Upper lobe of left lung (tissue), 6 donors: ENCODE measurements around the gene MAN2A1. TPM values are rescaled to one million over a fixed set of nuclear protein-coding genes. Genes with fewer than 3 reads are reported as not detected.

Experiments
- ATAC-seq, 2 donors: fragments of 200-7000 bp; cut with Tn5 transposase; one replicate each; pipeline ENCODE4 v1.9.1; 2022; ENCODE audit warnings: mild to moderate bottlenecking in 2 of 2, moderate library complexity in 2 of 2; ENCODE audit not compliant: low FRiP score in 2 of 2
- DNase-seq, 2 donors: peaks; one replicate each; pipeline ENCODE4 v3.0.0-alpha.2; 2019 to 2020
- H3K27ac ChIP-seq, 4 donors: fragments of 200-600 bp; sonication (generic); one replicate each; pipeline ENCODE4 v1.5.1; 2016 to 2019
- H3K27me3 ChIP-seq, 4 donors: fragments of 200-600 bp; sonication (generic); one replicate each; pipeline ENCODE4 v1.5.1; 2017 to 2019
- H3K36me3 ChIP-seq, 4 donors: fragments of 200-600 bp; sonication (generic); one replicate each; pipeline ENCODE4 v1.5.1; 2016 to 2019
- H3K4me1 ChIP-seq, 4 donors: fragments of 200-600 bp; sonication (generic); one replicate each; pipeline ENCODE4 v1.5.1; 2018 to 2019
- H3K4me3 ChIP-seq, 4 donors: fragments of 200-600 bp; sonication (generic); one replicate each; pipeline ENCODE4 v1.5.1; 2017 to 2019; ENCODE audit warnings: mild to moderate bottlenecking in 2 of 4, moderate library complexity in 1 of 4
- H3K9me3 ChIP-seq, 4 donors: fragments of 200-600 bp; sonication (generic); one replicate each; pipeline ENCODE4 v1.5.1; 2018 to 2019
- CTCF ChIP-seq, 6 experiments: fragments of 450-650 bp in 4 of 6; fragments of 200-600 bp in 2 of 6; sonication (generic) in 2 of 6; IDR thresholded peaks; one replicate each; pipeline ENCODE4 v1.5.1; 2016 to 2019; ENCODE audit warnings: antibody characterized with exemption in 6 of 6
- EP300 ChIP-seq, 4 donors: sonication (generic); formaldehyde crosslinking; IDR thresholded peaks; one replicate each; pipeline ENCODE4 v1.5.1; 2017; ENCODE audit warnings: antibody characterized with exemption in 4 of 4, control low read depth in 2 of 4
- POLR2A ChIP-seq, 4 donors: fragments of 450-650 bp; IDR thresholded peaks; one replicate each; pipeline ENCODE4 v1.5.1; 2016 to 2017; ENCODE audit warnings: antibody characterized with exemption in 4 of 4, mild to moderate bottlenecking in 2 of 4
- POLR2AphosphoS5 ChIP-seq, 2 donors: sonication (generic); formaldehyde crosslinking; IDR thresholded peaks; one replicate each; pipeline ENCODE4 v1.5.1; 2017; ENCODE audit warnings: antibody characterized with exemption in 2 of 2
- WGBS, 2 donors: methylation state at CpG; one replicate each; pipeline ENCODE4 v1.1.5; 2017 to 2018; 5-methylcytosine and 5-hydroxymethylcytosine counted together
- total RNA-seq, 6 donors: library from RNA; depleted of rRNA in 4 of 6; stranded (reverse); fragments of >200 nt in 4 of 6; gene quantifications; one replicate each; pipeline versions ENCODE4 v1.1.0 to v1.2.1, GENCODE V29; 2016 to 2021
- donor health status: DM: no; HTN: no; CAD: no; lungs with moderate emphysema.
- donor health status: DM: no; HTN: yes; CAD: no; lungs with severe emphysema.

The MAN2A1 gene
- total RNA-seq, 6 donors from 2014 or later: 23.0 to 48.2 (median 40.0) TPM

DNA sequence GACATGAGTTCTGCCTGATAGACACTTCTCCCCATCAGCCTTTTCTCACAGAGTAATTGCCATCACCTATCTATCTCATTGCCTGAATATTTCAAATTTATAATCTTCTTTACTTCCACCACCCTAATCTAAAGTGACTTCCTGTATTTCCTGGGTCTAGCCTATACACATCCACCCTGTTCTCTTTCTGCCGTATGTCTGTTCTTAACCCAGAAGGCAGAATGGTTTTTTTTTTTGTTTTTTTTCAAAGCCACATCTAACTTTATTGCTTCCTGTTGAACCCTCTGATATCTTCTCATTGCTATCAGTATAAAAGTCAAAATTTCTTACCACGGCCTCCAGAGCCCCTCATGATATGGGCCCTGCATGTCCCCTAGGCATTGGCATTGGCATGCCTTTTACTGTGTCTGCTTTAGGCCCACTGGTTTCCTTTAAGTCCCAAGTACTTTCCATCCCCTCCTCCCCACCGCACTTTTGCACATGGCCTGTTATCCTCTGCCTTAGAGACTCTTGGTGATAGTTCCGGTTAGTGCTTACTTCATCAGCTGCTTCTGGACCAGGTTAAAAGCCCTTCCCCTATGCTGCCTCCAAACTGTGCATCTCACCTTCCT, 159.9 kb downstream of the MAN2A1 start:
- peaks cover 0 to 5% (median 3%) of the 10 kb centered on the region in 4 donors for H3K4me1 ChIP-seq
- peaks cover 0 to 58% (median 12%) of the 10 kb centered on the region in 4 donors for H3K36me3 ChIP-seq
- DNase-seq (no peak), ATAC-seq (no peak)
- no peaks in the 10 kb centered on the region for H3K27me3 ChIP-seq
- WGBS, 2 donors: 86 to 92% methylated on average over 4 of the region's 4 CpGs
- H3K27ac ChIP-seq: no peak overlapping the region
- no peak overlapping the region for H3K4me3 ChIP-seq
- no peaks in the 10 kb centered on the region for H3K9me3 ChIP-seq
- TF ChIP-seq EP300 (IDR thresholded peaks at IDR 0.05) (no peak), POLR2A (IDR thresholded peaks at IDR 0.05) (no peak), POLR2AphosphoS5 (IDR thresholded peaks at IDR 0.05) (no peak), CTCF (IDR thresholded peaks at IDR 0.05) (no peak)

DNA sequence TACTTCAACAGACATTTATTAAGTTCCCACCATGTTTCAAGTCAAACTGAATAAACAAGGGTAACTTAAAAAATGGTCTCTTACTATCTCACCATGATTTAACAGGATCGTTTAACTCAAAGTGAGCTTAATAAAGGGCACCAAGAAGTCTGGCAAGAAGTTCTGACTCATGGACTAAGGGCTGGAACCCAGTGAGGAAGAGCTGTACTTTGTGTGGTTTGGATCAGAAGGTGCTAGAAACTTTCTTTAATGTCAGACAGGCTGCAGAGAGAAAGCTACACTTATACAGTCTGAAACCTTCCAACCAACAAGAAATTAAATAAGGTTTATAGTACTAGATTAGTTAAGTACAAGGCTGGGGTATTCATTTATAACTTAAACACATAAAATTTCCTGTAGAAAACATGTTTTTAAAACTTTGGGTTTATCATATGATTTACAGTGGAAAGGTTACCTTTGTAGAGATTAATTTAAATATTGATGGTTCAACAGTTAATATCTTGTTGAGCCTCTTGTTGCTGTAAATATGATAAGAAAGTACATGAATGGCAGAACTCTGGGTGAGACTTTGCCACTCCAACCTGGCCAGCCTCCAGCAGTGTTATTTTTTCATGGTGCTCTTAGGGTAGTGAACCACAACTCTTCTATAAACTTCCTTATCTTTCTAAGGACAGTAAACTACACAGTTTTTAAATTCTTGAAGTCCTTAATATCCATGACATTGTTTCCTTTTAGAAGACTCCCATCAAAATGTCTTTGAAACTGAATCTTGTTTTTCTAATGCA, 162.8 kb downstream of the MAN2A1 start:
- 75 to 82% methylated on average over 1 of the region's 1 CpG for WGBS, 2 donors
- ATAC-seq (no peak), DNase-seq (no peak)
- TF ChIP-seq EP300 (IDR thresholded peaks at IDR 0.05) (no peak), CTCF (IDR thresholded peaks at IDR 0.05) (no peak)
- Histone ChIP-seq H3K4me1 (peaks cover 0 to 5% (median 3%) of the 10 kb centered on the region in 4 donors), H3K27me3 (no peaks in the 10 kb centered on the region), H3K36me3 (peaks cover 4 to 65% (median 15%) of the 10 kb centered on the region in 4 donors), H3K27ac (no peak overlapping the region), H3K9me3 (no peaks in the 10 kb centered on the region), H3K4me3 (no peak overlapping the region)

GRCh38 chr5:109853377-109853776, 163.7 kb downstream of the MAN2A1 start:
- H3K27me3 ChIP-seq: no peaks in the 10 kb centered on the region
- H3K4me1 ChIP-seq: peaks cover 0 to 5% (median 3%) of the 10 kb centered on the region in 4 donors
- no peak for ATAC-seq
- TF ChIP-seq POLR2A (IDR thresholded peaks at IDR 0.05) (no peak), EP300 (IDR thresholded peaks at IDR 0.05) (no peak), POLR2AphosphoS5 (IDR thresholded peaks at IDR 0.05) (no peak), CTCF (IDR thresholded peaks at IDR 0.05) (no peak)
- no peak for DNase-seq
- 42 to 51% methylated on average over 3 of the region's 3 CpGs for WGBS, 2 donors
- peaks cover 4 to 65% (median 16%) of the 10 kb centered on the region in 4 donors for H3K36me3 ChIP-seq
- no peaks in the 10 kb centered on the region for H3K9me3 ChIP-seq
- no peak overlapping the region for H3K4me3 ChIP-seq
- no peak overlapping the region for H3K27ac ChIP-seq

- DNase-seq: no peak
- H3K4me1 ChIP-seq: peaks cover 0 to 5% (median 3%) of the 10 kb centered on the region in 4 donors
- 96 to 97% methylated on average over 1 of the region's 1 CpG for WGBS, 2 donors
- H3K27ac ChIP-seq: no peak overlapping the region
- H3K36me3 ChIP-seq: peaks cover 0 to 57% (median 13%) of the 10 kb centered on the region in 4 donors
- TF ChIP-seq POLR2A (IDR thresholded peaks at IDR 0.05): no peak
- TF ChIP-seq CTCF (IDR thresholded peaks at IDR 0.05): no peak
- TF ChIP-seq EP300 (IDR thresholded peaks at IDR 0.05): no peak
- no peak for ATAC-seq
- H3K9me3 ChIP-seq: no peaks in the 10 kb centered on the region
- no peak overlapping the region for H3K4me3 ChIP-seq
- H3K27me3 ChIP-seq: no peaks in the 10 kb centered on the region
These were observed 165.3 kb downstream of the MAN2A1 start for GRCh38 chr5:109855056-109855455.
